GM21786 (cell line): Measurements from ENCODE around the gene SPPL2C.
"Not testable (repeated sequence)": the region's sequence is repeated elsewhere in the genome, so short reads cannot be mapped to it uniquely, and the experiment has no call there.

Source experiments
- ATAC-seq: cut with Tn5 transposase; IDR thresholded peaks from one replicate; pipeline ENCODE4 v1.9.1; 2021; ENCODE audit not compliant: unreplicated experiment

The SPPL2C gene

DNA sequence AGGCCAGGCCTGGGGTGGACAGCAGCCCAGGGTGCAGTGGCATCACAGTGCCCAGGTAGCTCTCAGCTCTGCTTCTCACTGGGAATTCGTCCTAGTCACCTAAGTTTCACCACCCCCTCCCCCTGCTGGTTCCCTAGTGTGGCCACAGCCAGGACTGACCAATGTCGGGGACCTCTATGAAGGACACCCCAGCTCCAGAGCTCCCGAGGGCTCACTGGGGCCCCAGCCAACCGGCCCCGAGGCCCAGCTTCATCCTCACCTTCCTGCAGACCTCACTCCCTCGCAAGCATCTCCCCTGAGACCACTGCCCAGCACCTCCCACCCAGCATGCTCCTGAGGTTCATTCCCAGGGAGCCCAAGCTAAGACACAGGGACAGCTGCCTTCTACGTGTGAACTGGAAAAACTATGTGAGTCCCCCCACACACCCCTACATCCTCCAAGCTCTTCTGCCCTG lies 4.9 kb downstream of the SPPL2C start:
- ATAC-seq = no peak

DNA sequence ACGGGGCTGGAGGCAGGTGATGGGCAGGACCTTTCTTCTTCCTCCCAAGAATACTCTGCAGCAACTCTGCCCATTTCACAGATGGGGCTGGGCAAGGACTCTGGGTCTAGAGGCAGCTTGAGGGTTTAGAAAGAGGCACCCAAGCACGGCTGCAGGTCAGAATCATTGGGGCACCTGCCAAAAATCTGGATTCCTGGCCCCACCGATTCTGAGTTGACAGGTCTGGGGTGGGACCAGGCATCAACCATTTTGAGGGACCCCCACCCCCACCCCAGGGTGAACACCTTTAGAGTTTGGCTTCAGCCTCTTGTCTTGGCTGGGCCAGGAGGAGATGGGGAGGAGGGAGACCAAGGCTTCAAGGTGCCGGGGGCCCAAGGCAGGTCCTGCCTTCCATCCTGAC lies 5.3 kb downstream of the SPPL2C start:
- no peak for ATAC-seq

DNA sequence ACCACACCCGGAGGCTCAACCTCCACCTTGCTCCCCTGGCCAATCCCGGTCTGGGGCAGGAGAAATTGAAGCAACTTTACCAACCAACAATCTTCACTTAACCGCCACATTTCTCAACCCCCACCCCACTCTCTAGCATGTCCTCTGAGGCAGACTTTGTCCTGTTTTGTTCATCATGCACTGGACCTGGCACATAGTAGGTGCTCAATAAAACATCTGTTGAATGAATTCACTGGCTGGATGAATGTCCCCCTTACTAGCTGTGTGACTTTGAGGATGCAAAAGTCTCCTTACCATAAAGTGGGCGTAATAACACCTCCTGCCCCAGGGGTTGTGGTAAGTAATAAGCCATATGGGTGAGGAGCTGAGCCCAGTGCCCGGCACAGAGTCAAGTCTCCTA lies 5.8 kb downstream of the SPPL2C start:
- ATAC-seq = no peak

DNA sequence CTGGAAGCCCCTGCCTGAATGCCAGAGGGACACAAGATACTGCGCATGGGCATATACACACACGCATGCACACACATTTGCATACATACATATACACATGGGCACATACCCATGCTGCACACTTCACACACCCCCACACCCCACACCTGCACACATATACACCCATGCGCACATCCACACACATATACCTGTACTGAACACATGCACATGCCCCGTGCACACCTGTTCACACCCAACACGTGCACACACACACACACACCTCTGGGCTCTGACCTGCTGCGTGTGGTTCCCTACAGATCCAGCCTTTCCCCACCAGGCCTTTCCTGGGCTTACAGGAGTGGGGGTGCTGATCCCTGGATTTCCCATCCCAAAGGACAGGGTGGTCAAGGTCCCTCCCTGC lies 6.3 kb downstream of the SPPL2C start:
- ATAC-seq = no peak

DNA sequence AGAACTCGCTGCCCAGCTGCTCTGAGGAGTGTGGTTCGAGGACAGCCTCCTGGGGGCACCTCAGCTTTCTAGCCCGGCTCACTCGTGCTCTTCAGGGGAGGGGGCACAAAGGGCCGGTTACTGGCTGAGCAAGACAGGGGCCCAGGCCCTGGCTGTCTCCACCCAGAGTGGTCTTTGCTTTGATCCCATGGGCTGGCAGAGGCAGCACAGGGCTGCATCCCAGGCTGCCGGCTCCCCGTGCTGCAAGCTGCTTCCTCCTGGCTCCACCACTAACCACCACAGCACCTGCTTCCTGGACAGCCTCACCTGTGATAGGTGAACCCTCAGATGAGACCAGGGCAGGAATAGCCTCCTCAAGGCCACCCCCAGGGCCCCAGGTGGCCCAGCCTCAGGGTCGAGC lies 6.8 kb downstream of the SPPL2C start:
- no peak for ATAC-seq

DNA sequence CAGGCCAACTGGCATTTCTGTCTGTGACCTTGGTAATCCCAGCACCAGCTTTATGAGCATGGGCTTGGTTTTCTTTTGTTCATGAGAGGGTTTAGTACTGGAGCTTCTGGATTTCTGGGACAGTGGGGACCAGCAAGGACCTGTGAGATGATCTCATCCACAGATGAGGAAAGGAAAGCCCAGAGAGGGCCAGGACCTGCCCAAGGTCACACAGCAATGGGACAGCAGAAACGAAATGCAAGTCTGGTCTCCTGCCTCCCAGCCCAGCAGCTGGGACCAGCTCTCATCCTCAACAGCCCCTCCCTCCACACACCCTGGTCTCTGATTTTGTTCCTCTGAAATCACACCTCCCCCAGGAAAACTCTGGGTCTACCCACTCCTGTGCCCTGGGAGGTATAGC lies 7.2 kb downstream of the SPPL2C start:
- ATAC-seq = no peak

DNA sequence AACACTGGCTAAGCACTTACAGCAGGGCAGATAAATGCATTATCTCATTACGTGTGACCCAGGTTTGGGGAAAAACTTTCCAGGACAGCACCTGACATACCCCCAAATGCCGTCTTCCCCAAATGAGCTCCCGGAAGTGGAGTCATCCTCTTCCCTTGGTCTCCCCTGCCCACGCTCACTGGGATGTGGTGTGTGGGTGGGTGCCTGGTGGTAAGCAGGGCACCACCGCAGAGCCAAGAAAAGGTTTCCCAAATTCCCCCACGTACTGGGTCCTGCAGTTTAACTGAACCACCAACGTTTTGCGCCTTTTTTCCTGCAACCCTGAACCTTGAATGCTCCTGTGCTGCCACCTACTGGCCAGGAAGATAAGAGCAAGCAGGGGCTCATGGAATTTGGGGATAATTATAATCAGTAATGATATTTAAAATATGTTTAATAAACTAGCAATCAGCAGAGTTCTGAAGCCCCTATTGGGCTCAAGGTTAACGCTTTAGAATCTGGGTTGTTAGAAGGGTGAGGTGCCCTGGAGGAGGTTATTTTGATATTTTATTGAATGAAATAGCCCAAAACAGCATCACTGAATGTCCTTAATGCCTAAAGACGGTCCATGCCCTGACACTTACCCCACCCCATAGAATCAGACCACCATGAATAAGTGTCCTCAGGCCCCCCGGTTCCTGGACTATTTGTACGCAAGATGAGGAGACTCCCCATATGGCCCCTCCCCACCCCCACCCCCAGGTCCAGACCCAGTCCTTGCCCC lies 8.0 kb downstream of the SPPL2C start:
- no peak for ATAC-seq

DNA sequence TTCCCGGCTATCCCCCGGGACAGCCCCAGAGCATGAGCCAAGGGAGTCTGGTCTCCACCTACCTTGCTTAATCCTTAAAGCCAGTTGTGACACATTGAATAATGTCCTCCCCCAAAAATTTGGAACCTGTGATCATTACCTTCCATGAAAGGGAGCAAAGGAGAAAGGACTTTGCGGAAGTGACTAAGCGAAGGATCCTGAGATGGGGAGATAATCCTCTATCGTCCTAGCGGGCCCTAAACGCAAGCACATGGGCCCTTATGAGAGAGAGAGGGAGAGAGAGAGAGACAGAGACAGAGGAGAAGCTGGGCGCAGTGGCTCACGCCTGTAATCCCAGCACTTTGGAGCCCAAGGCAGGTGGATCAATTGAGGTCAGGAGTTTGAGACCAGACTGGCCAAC lies 9.5 kb downstream of the SPPL2C start:
- no peak for ATAC-seq

DNA sequence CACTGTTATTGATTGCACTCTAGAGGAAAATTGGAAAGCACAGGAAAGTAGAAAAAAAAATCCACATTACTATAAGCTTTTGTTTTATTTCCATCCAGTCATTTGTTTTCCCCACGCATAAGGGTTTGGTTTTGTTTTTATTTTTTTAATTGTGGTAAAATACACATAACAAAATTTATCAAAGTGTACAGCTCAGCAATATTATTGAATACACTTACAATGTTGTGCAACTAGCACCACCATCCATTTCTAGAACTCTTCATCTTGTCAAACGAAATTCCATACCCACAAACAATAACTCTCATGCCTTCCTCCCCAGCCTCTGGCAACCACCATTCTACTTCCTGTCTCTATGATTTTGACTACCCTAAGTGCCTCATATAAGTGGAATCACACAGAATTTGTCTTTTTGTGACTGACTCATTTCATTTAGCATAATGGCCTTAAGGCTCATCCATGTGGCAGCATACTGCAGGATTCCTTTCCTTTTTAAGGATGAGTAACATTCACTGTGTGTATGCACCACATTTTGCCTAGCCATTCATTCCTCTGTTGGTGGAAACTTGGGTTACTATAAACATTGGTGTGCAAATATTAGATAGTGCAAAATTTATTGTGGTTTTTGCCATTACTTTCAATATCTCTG lies 11.1 kb downstream of the SPPL2C start:
- ATAC-seq = no peak

DNA sequence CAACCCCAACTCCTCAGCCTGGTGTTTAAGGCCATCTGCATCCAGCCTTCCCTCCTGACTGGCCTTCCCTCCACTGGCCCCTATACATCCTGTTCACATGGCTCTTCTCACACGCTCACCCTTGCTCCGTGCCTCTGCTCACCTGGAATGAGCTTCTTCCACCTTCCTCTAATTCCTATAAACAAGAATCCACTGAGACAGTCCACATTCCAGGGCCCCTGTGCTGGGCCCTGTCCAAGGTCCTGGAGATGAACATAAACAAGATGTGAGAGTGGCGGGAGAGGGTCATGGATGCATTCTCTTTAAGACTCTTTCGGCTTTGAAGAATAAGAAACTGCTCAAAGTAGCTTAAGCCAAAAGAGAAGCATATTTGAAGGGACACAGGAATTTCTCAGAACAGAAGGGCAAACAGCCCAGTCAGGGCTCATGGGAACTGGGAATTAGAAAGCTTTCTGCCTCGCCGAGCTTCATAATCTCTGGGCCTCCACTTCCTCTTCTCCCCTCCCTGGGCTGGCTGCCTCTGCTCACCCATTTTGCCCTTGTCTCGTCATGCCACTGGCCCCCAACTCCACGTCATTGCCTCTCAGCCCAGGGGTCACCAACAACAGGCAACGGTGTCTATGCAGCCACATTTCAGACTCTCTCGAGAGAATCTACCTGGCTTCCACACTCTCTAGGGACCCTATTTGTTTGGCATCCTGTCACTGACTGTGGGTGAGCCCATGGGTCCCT lies 13.5 kb downstream of the SPPL2C start:
- ATAC-seq = no peak

DNA sequence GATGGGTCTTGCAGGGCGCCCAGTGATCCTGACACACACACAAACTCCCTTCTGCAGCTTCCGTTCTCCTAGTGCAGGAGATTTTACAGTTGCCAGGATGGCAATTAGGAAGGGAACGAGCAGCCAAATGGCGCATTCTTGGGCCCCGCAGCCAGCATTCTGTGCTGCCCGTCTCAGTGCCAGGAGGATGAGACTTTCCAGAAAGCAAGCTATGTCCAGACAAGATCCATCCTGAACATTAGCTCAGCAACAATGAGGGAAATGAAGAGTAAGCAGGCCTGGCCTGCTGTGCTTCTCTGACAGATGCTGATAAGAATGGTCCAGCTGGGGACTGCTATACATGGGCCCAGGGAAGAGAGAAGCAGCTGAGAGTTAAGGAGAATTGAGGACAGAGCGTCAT lies 16.5 kb downstream of the SPPL2C start:
- no peak for ATAC-seq

DNA sequence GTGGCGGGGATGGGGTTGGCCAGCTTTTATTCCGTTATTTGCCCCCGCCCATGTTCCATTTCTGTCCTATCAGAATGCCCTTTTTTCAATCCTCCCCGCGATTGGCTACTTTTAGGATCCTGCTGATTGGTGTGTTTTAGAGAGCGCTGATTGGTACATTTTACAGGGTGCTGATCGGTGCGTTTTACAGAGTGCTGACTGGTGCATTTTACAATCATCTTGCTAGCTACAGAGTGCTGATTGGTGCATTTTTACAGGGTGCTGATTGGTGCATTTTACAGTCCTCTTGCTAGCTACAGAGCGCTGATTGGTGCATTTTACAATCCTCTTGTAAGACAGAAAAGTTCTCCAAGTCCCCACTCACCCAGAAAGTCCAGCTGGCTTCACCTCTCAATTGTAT lies 17.4 kb downstream of the SPPL2C start:
- not testable (repeated sequence) for ATAC-seq

DNA sequence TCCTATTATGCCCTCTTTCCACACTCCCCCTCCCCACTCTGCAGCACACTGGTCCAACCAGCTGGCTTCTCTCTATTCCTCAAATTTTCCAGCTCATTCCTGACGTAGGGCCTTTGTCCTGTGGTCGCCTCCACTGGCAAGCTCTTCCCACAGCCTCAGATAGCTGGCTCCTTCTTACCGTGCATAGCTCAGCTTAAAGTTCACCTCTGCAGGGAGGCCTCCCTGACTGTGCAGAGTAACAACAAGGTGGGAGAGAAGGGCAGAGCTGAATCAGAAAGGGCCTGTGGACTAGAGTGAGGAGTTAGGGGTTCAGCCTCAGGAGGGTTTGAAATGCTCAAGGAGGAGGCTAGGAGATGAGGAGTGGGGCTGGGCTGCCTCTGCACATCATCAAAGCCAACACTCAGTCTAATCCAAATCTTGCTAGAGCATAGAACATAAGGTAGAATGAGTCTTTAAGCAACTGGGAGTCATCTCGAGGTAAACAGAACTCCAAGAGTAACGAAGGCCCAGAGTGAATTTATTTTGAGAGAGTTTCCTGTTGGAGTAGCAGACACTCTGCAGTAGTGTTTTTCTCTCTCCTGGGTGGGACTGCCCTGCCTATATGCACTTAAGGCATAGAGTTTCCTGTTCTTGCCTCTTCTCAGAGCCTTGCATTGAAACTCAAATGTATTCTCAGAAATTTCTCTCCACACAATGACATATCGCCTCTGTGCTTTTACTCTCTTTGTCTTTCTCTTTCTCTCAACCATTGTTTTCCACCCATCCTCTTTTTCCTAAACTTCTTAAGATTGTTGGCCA lies 19.4 kb downstream of the SPPL2C start:
- ATAC-seq = no peak

DNA sequence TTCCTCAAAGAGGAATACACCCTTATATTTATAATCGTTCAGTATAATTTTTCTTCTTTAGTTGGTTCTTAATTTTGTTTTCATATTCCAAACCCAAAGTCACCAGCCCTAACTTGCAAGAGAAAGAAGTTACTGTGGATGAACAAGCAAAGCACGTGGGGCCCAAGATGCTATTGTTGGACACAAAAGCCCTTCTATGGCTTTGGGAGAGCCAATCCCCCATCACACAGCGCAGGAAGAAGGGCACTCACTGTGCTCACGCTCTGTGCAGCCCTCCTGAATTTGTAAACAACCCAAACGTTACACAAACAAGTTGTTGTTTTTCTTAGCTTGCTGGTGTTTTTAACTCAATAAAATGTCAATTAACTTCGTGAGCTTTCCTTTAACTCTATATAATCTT lies 22.5 kb downstream of the SPPL2C start:
- ATAC-seq = no peak

DNA sequence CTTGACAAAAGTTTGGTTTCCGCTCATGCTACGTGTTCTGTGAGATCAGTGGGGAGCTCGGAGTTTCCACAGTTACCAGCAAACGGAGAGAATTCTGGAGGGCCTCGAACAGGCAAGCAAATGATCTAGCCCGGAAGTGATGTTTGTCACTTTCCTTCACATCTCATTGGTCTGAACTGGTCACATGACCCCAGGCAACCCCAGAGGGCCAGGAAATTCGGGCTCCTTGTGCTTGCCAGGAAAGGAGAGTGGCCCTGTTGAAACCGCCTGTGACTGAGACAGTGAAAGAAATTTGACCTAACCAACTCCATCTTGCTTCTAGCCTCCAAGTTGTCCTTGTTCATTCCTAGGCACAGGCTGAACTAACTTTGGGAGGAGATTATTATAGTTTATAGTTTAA lies 23.0 kb downstream of the SPPL2C start:
- ATAC-seq = no peak

DNA sequence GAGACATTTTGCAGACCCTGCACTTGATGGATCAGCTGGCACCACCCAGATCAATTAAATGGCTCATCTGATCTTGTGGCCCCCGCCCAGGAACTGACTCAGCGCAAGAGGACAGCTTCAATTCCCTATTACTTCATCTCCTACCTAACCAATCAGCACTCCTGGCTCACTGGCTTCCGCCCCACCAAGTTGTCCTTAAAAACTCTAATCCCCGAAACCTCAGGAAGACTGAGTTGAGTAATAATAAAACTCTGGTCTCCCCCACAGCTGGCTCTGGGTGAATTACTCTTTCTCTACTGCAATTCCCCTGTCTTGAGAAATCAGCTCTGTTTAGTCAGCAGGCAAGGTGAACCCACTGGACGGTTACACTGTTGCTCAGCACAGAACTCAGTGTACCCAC lies 23.6 kb downstream of the SPPL2C start:
- no peak for ATAC-seq

DNA sequence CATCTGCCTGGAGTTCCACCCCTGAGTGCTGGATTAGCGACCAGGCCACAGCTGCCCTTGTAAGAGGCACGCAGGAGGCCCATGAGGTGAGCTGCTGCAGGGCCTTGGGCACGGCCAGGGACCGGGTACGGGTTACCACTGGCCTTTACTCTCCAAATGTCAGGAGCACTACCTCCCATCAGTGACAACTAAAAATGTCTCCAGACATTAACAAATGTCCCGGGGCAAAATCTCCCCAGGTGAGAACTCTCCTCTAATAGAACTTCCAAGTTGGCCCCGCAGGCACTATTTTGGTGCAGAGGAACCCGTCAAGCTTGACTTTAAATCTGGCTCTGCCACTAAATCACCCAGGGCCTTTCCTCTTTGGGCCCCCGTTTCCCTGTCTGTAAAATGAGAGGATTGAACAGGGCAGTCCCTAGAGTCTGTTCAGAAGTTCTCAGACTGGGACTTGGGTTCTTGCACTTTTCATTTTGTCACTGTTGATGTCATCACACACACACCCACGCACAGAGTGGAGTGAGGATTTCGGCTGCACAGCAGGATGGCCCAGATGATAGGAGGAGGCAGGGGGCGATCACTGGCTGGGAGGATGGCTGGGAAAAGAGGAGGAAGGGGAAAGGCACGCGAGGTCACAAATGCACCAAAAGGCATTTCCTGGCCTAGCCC lies 25.1 kb downstream of the SPPL2C start:
- no peak for ATAC-seq

DNA sequence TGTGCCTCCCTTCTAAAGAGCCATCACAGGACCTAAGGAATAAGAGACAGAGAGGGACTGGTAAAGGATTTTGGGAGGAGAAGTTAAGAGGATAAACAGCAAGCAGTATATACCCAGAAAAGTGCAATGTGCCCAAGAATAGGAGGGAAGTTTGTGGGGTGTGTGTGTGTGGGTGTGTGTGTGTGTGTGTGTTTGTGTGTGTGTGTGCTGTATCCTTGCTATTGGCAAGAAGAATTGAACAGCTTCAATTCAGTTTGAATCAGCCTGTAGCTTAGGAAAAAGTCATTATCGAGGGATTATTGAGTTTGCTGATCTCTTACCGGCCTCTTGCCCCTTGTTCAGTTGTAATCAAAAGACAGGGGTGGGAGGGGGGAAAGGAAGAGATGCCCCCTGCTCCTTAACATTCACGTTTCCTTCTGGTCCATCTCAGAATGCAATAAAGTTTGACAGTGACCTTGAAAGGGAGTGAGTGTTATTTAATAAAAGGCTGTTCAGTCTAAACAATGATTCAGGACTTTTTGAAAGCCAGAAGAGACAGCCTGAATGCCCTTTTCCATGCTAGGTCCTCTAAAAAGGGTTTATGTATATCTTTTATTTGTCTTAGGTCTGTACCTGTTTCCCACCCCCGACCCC lies 25.8 kb downstream of the SPPL2C start:
- ATAC-seq = no peak

DNA sequence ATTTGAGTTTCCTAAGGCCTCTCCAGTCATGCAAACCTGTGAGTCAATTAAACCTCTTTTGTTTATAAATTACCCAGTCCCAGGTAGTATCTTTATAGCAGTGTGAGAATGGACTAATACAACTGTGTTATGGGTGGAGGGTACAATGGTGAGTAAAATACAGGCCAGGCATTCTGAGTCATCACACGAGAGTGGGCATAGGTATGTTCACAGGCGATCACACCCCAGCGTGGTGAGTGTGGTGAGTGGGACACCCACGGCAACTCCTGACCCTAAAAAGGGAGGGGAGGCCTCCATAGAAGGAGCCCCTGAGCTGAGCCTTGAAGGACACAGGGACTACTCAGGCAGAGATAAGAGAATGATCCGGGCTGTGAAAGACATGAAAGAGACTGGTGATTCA lies 27.0 kb downstream of the SPPL2C start:
- ATAC-seq = no peak

DNA sequence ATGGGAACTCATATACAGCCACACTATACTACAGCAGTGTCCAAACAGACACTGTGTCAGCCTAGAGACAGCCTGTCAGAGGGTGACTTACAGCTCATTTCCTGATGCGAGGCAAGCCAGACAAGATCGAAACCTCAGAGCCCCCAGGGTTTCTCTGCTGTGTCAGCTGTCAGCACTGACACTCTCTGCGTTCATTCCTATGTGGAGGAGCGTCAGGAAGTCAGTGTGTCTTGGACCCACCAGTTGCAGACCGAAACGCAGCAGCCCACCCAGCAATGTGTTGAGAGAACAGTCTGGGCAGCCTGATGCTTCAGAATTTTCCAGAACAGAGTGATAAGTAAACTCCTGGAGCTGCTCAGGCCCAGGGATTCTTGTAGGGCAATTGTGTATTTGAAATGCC lies 29.0 kb downstream of the SPPL2C start:
- no peak for ATAC-seq
